OCI-LY3 (cell line): ENCODE data around the gene HINT3.
A peak's percentile ranks its signal among the peaks of the same experiment; 100 is the strongest.
"Not testable (repeated sequence)": the region's sequence is repeated elsewhere in the genome, so short reads cannot be mapped to it uniquely, and the experiment has no call there.

Source experiments
- H2AFZ ChIP-seq: fragments of 200-600, 300-600 bp; shearing (Covaris generic); 2 replicates; pipeline ENCODE4 v1.6.0; 2014; ENCODE audit warnings: antibody characterized with exemption, low read depth, low read length
- H3K27ac ChIP-seq: fragments of 200-600, 300-600 bp; sonication (generic); 2 replicates; pipeline ENCODE4 v1.5.1; 2014; ENCODE audit warnings: mild to moderate bottlenecking, low read length, moderate library complexity, mixed read lengths
- H3K27me3 ChIP-seq: fragments of 200-600, 300-600 bp; sonication (generic); 2 replicates; pipeline ENCODE4 v1.6.1; 2014; ENCODE audit warnings: low read depth, low read length, mixed read lengths
- H3K36me3 ChIP-seq: fragments of 200-600, 300-600 bp; sonication (generic); replicated peaks from 2 replicates; pipeline ENCODE3; 2014; ENCODE audit warnings: low read depth, low read length, mixed read lengths
- H3K4me1 ChIP-seq: fragments of 300-600, 200-600 bp; sonication (generic); 2 replicates; pipeline ENCODE4 v1.6.1; 2014; ENCODE audit warnings: low read length, mixed read lengths
- H3K4me2 ChIP-seq: fragments of 200-600, 300-600 bp; sonication (generic); 2 replicates; pipeline ENCODE4 v1.6.1; 2014; ENCODE audit warnings: low read length, mixed read lengths
- H3K4me3 ChIP-seq: fragments of 300-600, 200-600 bp; sonication (generic); 2 replicates; pipeline ENCODE4 v1.5.1; 2014; ENCODE audit warnings: antibody characterized with exemption, mild to moderate bottlenecking, low read length, moderate library complexity
- H3K79me2 ChIP-seq: fragments of 300-600, 200-600 bp; shearing (Covaris generic); 2 replicates; pipeline ENCODE4 v1.6.1; 2014; ENCODE audit warnings: mild to moderate bottlenecking, low read length, mixed read lengths
- H3K9ac ChIP-seq: fragments of 300-600, 200-600 bp; shearing (Covaris generic); 2 replicates; pipeline ENCODE4 v1.6.0; 2014; ENCODE audit warnings: mild to moderate bottlenecking, low read length, moderate library complexity
- H3K9me3 ChIP-seq: fragments of 200-600, 300-600 bp; shearing (Covaris generic); 2 replicates; pipeline ENCODE4 v1.6.1; 2014; ENCODE audit warnings: low read length, mixed read lengths; ENCODE audit not compliant: insufficient read depth
- H4K20me1 ChIP-seq: fragments of 200-600, 300-600 bp; sonication (generic); 2 replicates; pipeline ENCODE4 v1.6.1; 2016; ENCODE audit warnings: low read length, mixed read lengths; ENCODE audit not compliant: insufficient read depth
- CTCF ChIP-seq: fragments of 200-600, 300-600 bp; sonication (generic); IDR thresholded peaks from 2 replicates; pipeline ENCODE4 v1.5.1; 2014; ENCODE audit warnings: antibody characterized with exemption, low read length, low read depth
- EZH2phosphoT487 ChIP-seq: fragments of 200-600 bp; shearing (Covaris generic); IDR thresholded peaks from 2 replicates; pipeline ENCODE4 v1.6.1; 2018; ENCODE audit warnings: antibody characterized with exemption, mixed run types, low read depth

Gene HINT3

DNA sequence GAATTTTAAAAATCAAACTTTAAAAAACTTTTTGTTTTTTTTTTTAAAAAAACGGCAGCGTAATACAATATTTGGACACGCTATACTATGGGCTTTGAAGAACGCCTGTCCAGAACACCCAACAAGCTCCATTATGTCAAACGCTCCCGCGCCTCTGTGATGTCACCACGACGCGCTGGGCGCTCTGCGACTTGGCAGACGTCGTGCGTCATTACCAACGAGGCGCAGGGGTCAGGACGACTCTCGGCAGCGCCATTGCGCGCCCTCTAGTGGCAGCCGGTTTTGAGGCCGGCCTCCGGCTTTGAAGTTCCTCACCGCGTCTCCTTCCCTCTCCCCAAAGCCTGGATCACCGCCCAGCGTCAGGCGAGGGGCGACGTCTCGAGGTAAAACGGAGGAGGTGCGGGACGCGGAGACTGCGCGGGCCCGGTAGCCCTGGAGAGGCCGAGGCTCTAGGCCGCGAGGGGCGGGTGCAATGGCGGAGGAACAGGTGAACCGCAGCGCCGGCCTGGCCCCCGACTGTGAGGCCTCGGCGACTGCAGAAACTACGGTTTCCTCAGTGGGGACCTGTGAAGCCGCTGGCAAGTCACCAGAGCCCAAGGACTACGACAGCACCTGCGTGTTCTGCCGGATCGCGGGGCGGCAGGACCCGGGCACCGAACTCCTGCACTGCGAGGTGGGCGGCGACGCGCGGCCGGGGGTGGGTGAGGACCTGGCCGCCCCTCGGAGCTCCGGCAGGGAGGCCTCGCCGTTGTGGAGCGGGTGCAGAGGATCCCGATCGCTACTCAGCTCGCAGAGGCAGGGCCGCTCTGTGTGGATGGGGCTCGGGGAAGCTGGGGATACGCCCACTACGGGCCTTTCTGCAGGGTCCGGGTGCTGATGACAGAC lies at the start of gene HINT3:
Gene HINT3, plus strand, starts transcription at position 265 of the 885 bp plus-strand sequence. Its CDS starts 208 bp downstream, at position 473.
- Histone ChIP-seq H3K27ac (peak within 1 kb of the TSS; percentile 63), H3K9me3 (no peaks in the 10 kb centered on the region), H3K36me3 (no peaks in the 10 kb centered on the region), H3K4me1 (peaks cover 23% of the 10 kb centered on the region), H3K4me2 (peak within 1 kb of the TSS; percentile 96), H3K9ac (peak within 1 kb of the TSS; percentile 85), H2AFZ (peak within 1 kb of the TSS; percentile 77), H4K20me1 (no peaks in the 10 kb centered on the region), H3K4me3 (peak within 1 kb of the TSS; percentile 93), H3K79me2 (peaks cover 21% of the 10 kb centered on the region), H3K27me3 (no peaks in the 10 kb centered on the region)
- TF ChIP-seq EZH2phosphoT487 (no peak), CTCF (peak; percentile 82)

- H3K36me3 ChIP-seq: no peaks in the 10 kb centered on the region
- H3K4me2 ChIP-seq: no peak overlapping the region
- H3K27ac ChIP-seq: no peak overlapping the region
- H3K4me3 ChIP-seq: no peak overlapping the region
- no peaks in the 10 kb centered on the region for H3K79me2 ChIP-seq
- no peaks in the 10 kb centered on the region for H3K27me3 ChIP-seq
- H3K9ac ChIP-seq: no peak overlapping the region
- no peak overlapping the region for H2AFZ ChIP-seq
- no peaks in the 10 kb centered on the region for H3K9me3 ChIP-seq
- H4K20me1 ChIP-seq: no peaks in the 10 kb centered on the region
- no peaks in the 10 kb centered on the region; the same call in 1 of the 2 replicates for H3K4me1 ChIP-seq
- no peak for TF ChIP-seq EZH2phosphoT487
- no peak for TF ChIP-seq CTCF
Measured at GRCh38 chr6:125910527-125910926, 46.0 kb upstream of the HINT3 start.

DNA sequence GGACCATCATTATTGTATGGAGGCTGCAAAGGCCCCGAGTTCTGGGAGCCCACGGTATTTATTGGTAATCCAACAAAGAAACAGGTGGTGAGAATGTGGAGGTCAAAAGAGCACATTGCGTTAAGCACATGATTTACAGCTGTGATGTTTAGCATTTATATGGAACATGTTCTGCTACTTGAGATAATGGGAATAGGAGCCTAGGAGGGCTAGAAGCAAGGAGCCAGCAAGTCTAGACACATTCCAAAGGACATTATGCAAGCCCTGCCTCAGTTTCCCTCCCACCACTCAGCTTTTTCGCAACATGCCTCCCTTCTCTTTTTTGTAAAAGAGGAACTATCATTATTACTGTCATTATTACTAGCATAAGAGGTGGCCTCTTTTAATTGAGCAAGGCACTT lies 45.5 kb upstream of the HINT3 start:
- H3K4me1 ChIP-seq, H3K36me3 ChIP-seq, H3K4me3 ChIP-seq, H3K27me3 ChIP-seq, H2AFZ ChIP-seq, H4K20me1 ChIP-seq, H3K9me3 ChIP-seq, H3K9ac ChIP-seq, H3K27ac ChIP-seq, H3K4me2 ChIP-seq, H3K79me2 ChIP-seq: not testable (repeated sequence)

GRCh38 chr6:125912430-125912829 lies 44.1 kb upstream of the HINT3 start:
- not testable (repeated sequence) for H3K36me3 ChIP-seq, H3K4me1 ChIP-seq, H3K9me3 ChIP-seq, H2AFZ ChIP-seq, H3K79me2 ChIP-seq, H3K4me2 ChIP-seq, H3K27me3 ChIP-seq, H4K20me1 ChIP-seq, H3K27ac ChIP-seq, H3K9ac ChIP-seq, H3K4me3 ChIP-seq

- Histone ChIP-seq H3K4me2 (no peak overlapping the region), H3K79me2 (no peaks in the 10 kb centered on the region), H3K27me3 (no peaks in the 10 kb centered on the region), H4K20me1 (no peaks in the 10 kb centered on the region), H3K9me3 (no peaks in the 10 kb centered on the region), H3K4me3 (no peak overlapping the region), H3K9ac (no peak overlapping the region), H3K27ac (no peak overlapping the region), H3K4me1 (no peaks in the 10 kb centered on the region; the same call in 1 of the 2 replicates), H2AFZ (no peak overlapping the region), H3K36me3 (no peaks in the 10 kb centered on the region)
- TF ChIP-seq EZH2phosphoT487: no peak
- no peak for TF ChIP-seq CTCF
Measured at GRCh38 chr6:125913145-125913544, 43.4 kb upstream of the HINT3 start.
